ENCODE results near the gene CACNG5.
A peak's percentile ranks its signal among the peaks of the same experiment; 100 is the strongest.

Gene CACNG5

DNA sequence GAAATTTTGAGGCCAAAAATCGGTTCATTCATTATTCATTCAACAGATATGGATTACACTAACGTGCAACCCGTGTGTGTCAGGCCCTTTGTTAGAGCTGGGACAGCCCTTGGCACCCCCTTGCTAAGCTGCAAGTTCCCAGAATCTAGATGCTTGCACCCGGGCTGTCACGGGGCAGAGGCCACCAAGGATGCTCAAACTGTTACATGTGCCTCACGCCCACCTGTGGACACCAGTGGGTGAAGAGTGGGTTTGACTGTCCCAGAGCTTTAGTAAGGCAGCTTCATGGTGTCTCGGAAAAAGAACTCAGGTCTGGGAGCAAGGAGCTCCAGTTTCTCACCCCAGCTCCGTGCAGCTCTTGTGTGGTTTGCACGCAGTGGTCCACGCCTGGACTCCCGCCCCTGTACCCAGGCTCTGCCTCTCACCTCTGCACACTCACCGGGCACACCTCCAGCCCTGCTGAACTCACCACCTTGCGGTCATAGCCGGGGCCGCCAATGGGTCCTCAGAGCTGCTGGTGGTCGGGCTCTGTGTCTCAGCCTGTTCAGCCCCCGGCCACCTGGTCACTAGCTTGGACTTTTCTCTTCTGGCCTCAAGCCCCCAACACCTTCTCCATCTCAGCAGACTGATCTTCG is 75.9 kb downstream of the CACNG5 start:
- H3K4me3 ChIP-seq (ENCODE audit: control insufficient read depth, low read depth, low read length) = no peak overlapping the region
- TF ChIP-seq, protein P1, sequence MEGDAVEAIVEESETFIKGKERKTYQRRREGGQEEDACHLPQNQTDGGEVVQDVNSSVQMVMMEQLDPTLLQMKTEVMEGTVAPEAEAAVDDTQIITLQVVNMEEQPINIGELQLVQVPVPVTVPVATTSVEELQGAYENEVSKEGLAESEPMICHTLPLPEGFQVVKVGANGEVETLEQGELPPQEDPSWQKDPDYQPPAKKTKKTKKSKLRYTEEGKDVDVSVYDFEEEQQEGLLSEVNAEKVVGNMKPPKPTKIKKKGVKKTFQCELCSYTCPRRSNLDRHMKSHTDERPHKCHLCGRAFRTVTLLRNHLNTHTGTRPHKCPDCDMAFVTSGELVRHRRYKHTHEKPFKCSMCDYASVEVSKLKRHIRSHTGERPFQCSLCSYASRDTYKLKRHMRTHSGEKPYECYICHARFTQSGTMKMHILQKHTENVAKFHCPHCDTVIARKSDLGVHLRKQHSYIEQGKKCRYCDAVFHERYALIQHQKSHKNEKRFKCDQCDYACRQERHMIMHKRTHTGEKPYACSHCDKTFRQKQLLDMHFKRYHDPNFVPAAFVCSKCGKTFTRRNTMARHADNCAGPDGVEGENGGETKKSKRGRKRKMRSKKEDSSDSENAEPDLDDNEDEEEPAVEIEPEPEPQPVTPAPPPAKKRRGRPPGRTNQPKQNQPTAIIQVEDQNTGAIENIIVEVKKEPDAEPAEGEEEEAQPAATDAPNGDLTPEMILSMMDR (IDR thresholded peaks at IDR 0.05; ENCODE audit: control insufficient read depth, insufficient read depth, low read depth, low read length, missing control alignments) = no peak
- DNase-seq (ENCODE audit: low read depth) = no peak

DNA sequence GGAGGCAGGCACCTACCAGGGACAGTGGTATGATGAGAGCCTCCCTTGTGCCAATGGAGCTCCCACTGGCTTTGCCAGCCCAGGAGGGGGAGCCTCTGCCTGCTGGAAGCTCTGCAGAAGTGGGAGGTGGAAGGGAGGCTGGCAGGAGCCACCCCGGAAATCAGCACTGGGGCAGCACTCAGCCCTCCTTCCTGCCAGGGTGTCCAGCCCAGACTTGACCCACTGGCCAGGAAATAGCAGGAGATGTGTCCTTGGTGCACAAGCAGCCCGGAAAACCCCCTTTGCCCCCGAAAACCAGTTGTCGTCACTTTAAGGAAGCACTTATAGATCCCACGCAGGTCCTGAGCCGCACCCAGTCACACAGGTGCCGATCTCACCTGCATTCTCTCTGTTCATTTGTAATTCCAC is 80.3 kb downstream of the CACNG5 start:
- DNase-seq (ENCODE audit: low read depth) = no peak
- no peak overlapping the region for H3K4me3 ChIP-seq (ENCODE audit: control insufficient read depth, low read depth, low read length)
- TF ChIP-seq, protein P1 (IDR thresholded peaks at IDR 0.05; ENCODE audit: control insufficient read depth, insufficient read depth, low read depth, low read length, missing control alignments) = peak; percentile 58

DNA sequence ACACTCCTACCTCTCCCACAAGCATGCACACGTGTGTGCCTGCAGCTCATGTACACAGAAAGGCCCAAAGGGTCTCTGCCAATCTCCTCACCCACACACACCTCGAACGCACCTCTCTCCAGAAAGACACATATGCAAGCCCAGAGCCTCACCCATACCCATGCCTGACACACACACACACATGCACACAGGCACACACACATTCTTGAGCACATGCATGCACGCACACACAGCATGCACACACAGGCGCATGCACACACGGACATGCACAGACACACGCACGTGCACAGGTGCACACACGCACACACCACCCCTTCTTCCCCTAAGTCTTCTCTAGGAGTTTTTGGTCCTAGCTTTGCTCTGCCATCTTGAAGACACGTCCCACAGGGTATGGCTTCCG is 80.9 kb downstream of the CACNG5 start:
- TF ChIP-seq, protein P1 (IDR thresholded peaks at IDR 0.05; ENCODE audit: control insufficient read depth, insufficient read depth, low read depth, low read length, missing control alignments) = no peak
- no peak for DNase-seq (ENCODE audit: low read depth)
- no peak overlapping the region for H3K4me3 ChIP-seq (ENCODE audit: control insufficient read depth, low read depth, low read length)

DNA sequence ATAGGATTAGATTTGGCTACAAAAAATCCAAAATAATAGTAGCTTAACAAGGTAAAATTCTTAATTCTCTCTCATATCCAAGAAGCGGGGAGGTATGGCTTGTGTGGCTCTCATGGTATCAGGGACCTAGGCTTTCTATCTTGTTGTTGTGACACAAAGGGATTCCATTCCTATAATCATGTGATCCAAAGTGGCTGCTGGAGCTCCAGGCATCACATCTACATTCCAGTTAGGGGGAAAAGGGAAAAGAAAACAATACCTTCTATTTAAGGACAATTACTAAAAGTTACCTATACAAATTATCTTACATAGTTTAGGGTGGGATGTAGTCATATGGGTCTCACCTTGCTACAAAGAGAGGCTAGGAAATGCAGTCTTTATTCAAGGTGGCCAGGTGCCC is 82.0 kb downstream of the CACNG5 start:
- DNase-seq (ENCODE audit: low read depth) = no peak
- TF ChIP-seq, protein P1 (IDR thresholded peaks at IDR 0.05; ENCODE audit: control insufficient read depth, insufficient read depth, low read depth, low read length, missing control alignments) = no peak

DNA sequence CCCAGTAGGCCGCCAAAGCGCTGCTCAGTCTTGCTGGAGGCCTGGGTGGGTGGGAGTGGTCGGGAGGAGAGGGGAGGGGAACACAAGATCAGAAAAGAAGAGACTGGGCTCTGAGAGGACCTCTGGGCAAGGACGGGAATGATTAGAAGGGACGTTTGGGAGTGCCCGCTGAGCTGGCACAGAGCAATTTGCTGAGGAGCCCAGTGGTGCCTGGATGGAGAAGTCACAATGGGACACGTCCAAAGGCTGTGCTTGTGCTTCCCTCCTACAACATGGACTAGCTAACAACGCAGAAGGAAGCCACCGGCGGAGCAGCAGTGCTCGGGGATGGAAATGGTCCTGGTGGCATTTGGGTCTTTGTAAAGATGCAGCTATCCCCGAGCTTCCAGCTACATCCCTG is 84.0 kb downstream of the CACNG5 start:
- TF ChIP-seq, protein P1 (IDR thresholded peaks at IDR 0.05; ENCODE audit: control insufficient read depth, insufficient read depth, low read depth, low read length, missing control alignments) = no peak
- no peak overlapping the region for H3K4me3 ChIP-seq (ENCODE audit: control insufficient read depth, low read depth, low read length)
- DNase-seq (ENCODE audit: low read depth) = no peak

More for the DNA sequence above, 82.0 kb downstream of the CACNG5 start:
- H3K4me3 ChIP-seq (ENCODE audit: control insufficient read depth, low read depth, low read length) = no peak overlapping the region

DNA sequence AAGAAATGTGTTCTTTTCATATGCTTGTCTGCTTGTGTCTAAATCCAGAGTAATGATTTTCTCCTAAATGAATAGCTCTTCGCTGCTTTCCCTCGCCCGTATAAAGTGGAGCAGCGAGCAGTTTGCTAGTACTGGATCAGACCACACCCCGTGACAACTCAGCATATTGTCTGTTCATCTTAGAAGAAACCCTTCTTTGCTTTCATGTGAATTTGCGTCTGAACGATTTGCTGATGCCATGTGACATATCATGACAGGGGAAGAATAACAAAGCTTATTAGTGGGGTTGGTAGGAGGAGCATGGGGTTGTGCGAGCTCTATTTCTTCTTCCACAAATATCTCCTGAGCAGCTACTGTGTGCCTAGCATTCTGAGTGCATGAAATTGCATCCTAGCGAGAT is 85.5 kb downstream of the CACNG5 start:
- no peak overlapping the region for H3K4me3 ChIP-seq (ENCODE audit: control insufficient read depth, low read depth, low read length)
- TF ChIP-seq, protein P1 (IDR thresholded peaks at IDR 0.05; ENCODE audit: control insufficient read depth, insufficient read depth, low read depth, low read length, missing control alignments) = no peak
- no peak for DNase-seq (ENCODE audit: low read depth)
